ENCODE data around the gene CBX2. TPM values are rescaled to one million over a fixed set of nuclear protein-coding genes. Genes with fewer than 3 reads are reported as not detected.
A peak's percentile ranks its signal among the peaks of the same experiment; 100 is the strongest.

CBX2 gene
- total and polyA plus RNA-seq, 7 experiments from 2014 or later: 0.24 to 4.4 (median 0.41) TPM; not detected in 1

- peak overlapping the region in 6 of 9 donors; percentile 48 to 87 (median 85) for H3K27ac Mint-ChIP-seq
- Histone ChIP-seq H3K9me3 (ENCODE audit: control insufficient read depth in 2 of 3, low read length in 3 of 3) (peaks cover 0 to 4% (median 0%) of the 10 kb centered on the region in 3 experiments), H3K27ac (ENCODE audit: low read depth, low read length) (no peak overlapping the region), H3K4me1 (ENCODE audit: control insufficient read depth in 2 of 2, insufficient read depth in 2 of 2, low read length in 2 of 2) (peaks cover 46 to 60% of the 10 kb centered on the region in 2 donors), H3K4me3 (ENCODE audit: low read length) (no peak overlapping the region), H3K36me3 (ENCODE audit: control insufficient read depth in 2 of 3, insufficient read depth in 3 of 3, low read length in 3 of 3) (no peaks in the 10 kb centered on the region), H3K27me3 (ENCODE audit: control insufficient read depth in 2 of 2, insufficient read depth in 2 of 2, low read length in 2 of 2) (peaks cover 44 to 63% of the 10 kb centered on the region in 2 donors)
- ChIA-PET POLR2A (interaction anchor here (1.0 to 2.4 kb wide), 6 partner anchors 7 to 195 kb away, joined by 3 to 16 read pairs (median 8); partner anchors contain the start of gene CBX4), CTCF (no interaction called here)
- peaks cover 32 to 66% (median 45%) of the 10 kb centered on the region in 5 donors for H3K27me3 Mint-ChIP-seq
- ATAC-seq (no peak), DNase-seq (peak in 6 of 9 donors; percentile 35 to 58 (median 48))
- intact Hi-C loops (cut with micrococcal nuclease): no loop called here
- peaks cover 0 to 15% (median 0%) of the 10 kb centered on the region in 5 donors for H3K36me3 Mint-ChIP-seq
- H3K4me1 Mint-ChIP-seq: peaks cover 24 to 72% (median 50%) of the 10 kb centered on the region in 7 donors
- H3K4me3 Mint-ChIP-seq: peak overlapping the region; percentile 43 to 84 (median 74)
- H3K9me3 Mint-ChIP-seq: peaks cover 0 to 19% (median 3%) of the 10 kb centered on the region in 11 donors
Observed at GRCh38 chr17:79800325-79801155, 22.6 kb downstream of the CBX2 start.

GRCh38 chr17:79801156-79802038, 23.4 kb downstream of the CBX2 start:
- Histone ChIP-seq H3K9me3 (ENCODE audit: control insufficient read depth in 2 of 3, low read length in 3 of 3) (peaks cover 0 to 4% (median 0%) of the 10 kb centered on the region in 3 experiments), H3K27ac (ENCODE audit: low read depth, low read length) (no peak overlapping the region), H3K4me3 (ENCODE audit: low read length) (no peak overlapping the region), H3K4me1 (ENCODE audit: control insufficient read depth in 2 of 2, insufficient read depth in 2 of 2, low read length in 2 of 2) (peaks cover 38 to 55% of the 10 kb centered on the region in 2 donors), H3K27me3 (ENCODE audit: control insufficient read depth in 2 of 2, insufficient read depth in 2 of 2, low read length in 2 of 2) (peaks cover 47 to 71% of the 10 kb centered on the region in 2 donors), H3K36me3 (ENCODE audit: control insufficient read depth in 2 of 3, insufficient read depth in 3 of 3, low read length in 3 of 3) (no peaks in the 10 kb centered on the region)
- Mint-ChIP-seq H3K27ac (peak overlapping the region in 7 of 9 donors; percentile 19 to 62 (median 47)), H3K9me3 (peaks cover 0 to 23% (median 3%) of the 10 kb centered on the region in 11 donors), H3K36me3 (peaks cover 0 to 13% (median 0%) of the 10 kb centered on the region in 5 donors), H3K27me3 (peaks cover 39 to 71% (median 51%) of the 10 kb centered on the region in 5 donors), H3K4me1 (peaks cover 20 to 66% (median 45%) of the 10 kb centered on the region in 7 donors), H3K4me3 (peak overlapping the region in 3 of 10 donors; percentile 26 to 69 (median 58))
- no peak for ATAC-seq
- ChIA-PET POLR2A (interaction anchor here (1.0 to 2.0 kb wide), 5 partner anchors 10 to 194 kb away, joined by 3 to 11 read pairs (median 6); partner anchors contain the start of gene CBX4), CTCF (no interaction called here)
- DNase-seq: no peak
- intact Hi-C loops (cut with micrococcal nuclease): no loop called here

- Mint-ChIP-seq H3K27ac (peak overlapping the region in 5 of 9 donors; percentile 19 to 52 (median 32)), H3K27me3 (peaks cover 47 to 76% (median 59%) of the 10 kb centered on the region in 5 donors), H3K4me3 (peak overlapping the region in 8 of 10 donors; percentile 4 to 58 (median 32)), H3K4me1 (peaks cover 20 to 61% (median 44%) of the 10 kb centered on the region in 7 donors), H3K36me3 (peaks cover 0 to 13% (median 0%) of the 10 kb centered on the region in 5 donors), H3K9me3 (peaks cover 0 to 23% (median 3%) of the 10 kb centered on the region in 11 donors)
- Histone ChIP-seq H3K4me3 (ENCODE audit: low read length) (no peak overlapping the region), H3K27me3 (ENCODE audit: control insufficient read depth in 2 of 2, insufficient read depth in 2 of 2, low read length in 2 of 2) (peaks cover 47 to 79% of the 10 kb centered on the region in 2 donors), H3K36me3 (ENCODE audit: control insufficient read depth in 2 of 3, insufficient read depth in 3 of 3, low read length in 3 of 3) (no peaks in the 10 kb centered on the region), H3K4me1 (ENCODE audit: control insufficient read depth in 2 of 2, insufficient read depth in 2 of 2, low read length in 2 of 2) (peaks cover 37 to 54% of the 10 kb centered on the region in 2 donors), H3K27ac (ENCODE audit: low read depth, low read length) (no peak overlapping the region), H3K9me3 (ENCODE audit: control insufficient read depth in 2 of 3, low read length in 3 of 3) (peaks cover 0 to 4% (median 0%) of the 10 kb centered on the region in 3 experiments)
- ATAC-seq: no peak
- ChIA-PET POLR2A (interaction anchor here (1.1 to 2.0 kb wide), 3 partner anchors 10 to 36 kb away, joined by 5 to 11 read pairs (median 9); partner anchors contain the start of gene CBX4), CTCF (no interaction called here)
- no peak for DNase-seq
- intact Hi-C loops (cut with micrococcal nuclease): no loop called here
Observed at GRCh38 chr17:79802039-79802735, 24.2 kb downstream of the CBX2 start.

- H3K9me3 Mint-ChIP-seq: peaks cover 0 to 23% (median 3%) of the 10 kb centered on the region in 11 donors
- POLR2A ChIA-PET: interaction anchor here (1.7 to 2.7 kb wide), 5 partner anchors 8 to 36 kb away, joined by 8 to 17 read pairs (median 9); partner anchors contain the start of gene CBX4
- H3K27me3 Mint-ChIP-seq: peaks cover 53 to 83% (median 64%) of the 10 kb centered on the region in 5 donors
- no peaks in the 10 kb centered on the region for H3K36me3 ChIP-seq (ENCODE audit: control insufficient read depth in 2 of 3, insufficient read depth in 3 of 3, low read length in 3 of 3)
- peaks cover 20 to 61% (median 44%) of the 10 kb centered on the region in 7 donors for H3K4me1 Mint-ChIP-seq
- H3K36me3 Mint-ChIP-seq: peaks cover 0 to 13% (median 0%) of the 10 kb centered on the region in 5 donors
- CTCF ChIA-PET: no interaction called here
- no peak overlapping the region for H3K4me3 ChIP-seq (ENCODE audit: low read length)
- peak overlapping the region in 4 of 10 donors; percentile 6 to 27 (median 18) for H3K4me3 Mint-ChIP-seq
- no peak overlapping the region for H3K27ac ChIP-seq (ENCODE audit: low read depth, low read length)
- H3K27ac Mint-ChIP-seq: peak overlapping the region in 2 of 9 donors; percentile 17 to 29
- peaks cover 37 to 54% of the 10 kb centered on the region in 2 donors for H3K4me1 ChIP-seq (ENCODE audit: control insufficient read depth in 2 of 2, insufficient read depth in 2 of 2, low read length in 2 of 2)
- intact Hi-C loops (cut with micrococcal nuclease): no loop called here
- peaks cover 47 to 85% of the 10 kb centered on the region in 2 donors for H3K27me3 ChIP-seq (ENCODE audit: control insufficient read depth in 2 of 2, insufficient read depth in 2 of 2, low read length in 2 of 2)
- H3K9me3 ChIP-seq (ENCODE audit: control insufficient read depth in 2 of 3, low read length in 3 of 3): peaks cover 0 to 4% (median 0%) of the 10 kb centered on the region in 3 experiments
- DNase-seq (no peak), ATAC-seq (no peak)
Observed at GRCh38 chr17:79802736-79803420, 24.9 kb downstream of the CBX2 start.

GRCh38 chr17:79803421-79803996, 25.6 kb downstream of the CBX2 start:
- peaks cover 60 to 86% (median 68%) of the 10 kb centered on the region in 5 donors for H3K27me3 Mint-ChIP-seq
- peak overlapping the region in 6 of 10 donors; percentile 16 to 51 (median 30) for H3K4me3 Mint-ChIP-seq
- H3K9me3 Mint-ChIP-seq: peaks cover 0 to 23% (median 2%) of the 10 kb centered on the region in 11 donors
- no peak for ATAC-seq
- Histone ChIP-seq H3K4me3 (ENCODE audit: low read length) (no peak overlapping the region), H3K9me3 (ENCODE audit: control insufficient read depth in 2 of 3, low read length in 3 of 3) (peaks cover 0 to 4% (median 0%) of the 10 kb centered on the region in 3 experiments), H3K27ac (ENCODE audit: low read depth, low read length) (no peak overlapping the region), H3K4me1 (ENCODE audit: control insufficient read depth in 2 of 2, insufficient read depth in 2 of 2, low read length in 2 of 2) (peaks cover 35 to 51% of the 10 kb centered on the region in 2 donors), H3K36me3 (ENCODE audit: control insufficient read depth in 2 of 3, insufficient read depth in 3 of 3, low read length in 3 of 3) (no peaks in the 10 kb centered on the region), H3K27me3 (ENCODE audit: control insufficient read depth in 2 of 2, insufficient read depth in 2 of 2, low read length in 2 of 2) (peaks cover 47 to 88% of the 10 kb centered on the region in 2 donors)
- intact Hi-C loops (cut with micrococcal nuclease): no loop called here
- ChIA-PET POLR2A (interaction anchor here (1.7 to 2.7 kb wide), 4 partner anchors 9 to 35 kb away, joined by 8 to 17 read pairs (median 12); partner anchors contain the start of gene CBX4), CTCF (no interaction called here)
- no peak for DNase-seq
- H3K27ac Mint-ChIP-seq: peak overlapping the region in 4 of 9 donors; percentile 25 to 77 (median 30)
- H3K4me1 Mint-ChIP-seq: peaks cover 20 to 57% (median 41%) of the 10 kb centered on the region in 7 donors
- H3K36me3 Mint-ChIP-seq: peaks cover 0 to 11% (median 0%) of the 10 kb centered on the region in 5 donors
